Effector memory CD4-positive, alpha-beta T cell (primary cell): Measurements from ENCODE around the gene NEK1.

Experiments used
- DNase-seq, 3 donors: peaks; one replicate each; pipeline ENCODE4 v3.0.0-alpha.2; 2020
- H3K27ac ChIP-seq: 2 replicates; pipeline ENCODE4 v1.7.0; 2013; ENCODE audit warnings: mild to moderate bottlenecking, low read length, moderate library complexity; ENCODE audit not compliant: insufficient read depth, poor library complexity, severe bottlenecking
- H3K27me3 ChIP-seq: replicated peaks from 2 replicates; pipeline ENCODE4 v1.7.0; 2013; ENCODE audit warnings: mild to moderate bottlenecking, low read length; ENCODE audit not compliant: insufficient read depth, control insufficient read depth, poor library complexity, severe bottlenecking
- H3K36me3 ChIP-seq: 2 replicates; pipeline ENCODE4 v1.7.0; 2013; ENCODE audit warnings: mild to moderate bottlenecking, low read length, moderate library complexity; ENCODE audit not compliant: control insufficient read depth, insufficient read depth
- H3K4me1 ChIP-seq: 2 replicates; pipeline ENCODE4 v1.7.0; 2013; ENCODE audit warnings: low read length, mild to moderate bottlenecking; ENCODE audit not compliant: control insufficient read depth, insufficient read depth, poor library complexity, severe bottlenecking
- H3K4me3 ChIP-seq: 2 replicates; pipeline ENCODE4 v1.7.0; 2013; ENCODE audit warnings: low read length, low read depth, mild to moderate bottlenecking; ENCODE audit not compliant: insufficient read depth, poor library complexity, severe bottlenecking
- H3K9me3 ChIP-seq: 2 replicates; pipeline ENCODE4 v1.7.0; 2013; ENCODE audit warnings: mild to moderate bottlenecking, low read length, moderate library complexity; ENCODE audit not compliant: control insufficient read depth

The NEK1 gene

DNA sequence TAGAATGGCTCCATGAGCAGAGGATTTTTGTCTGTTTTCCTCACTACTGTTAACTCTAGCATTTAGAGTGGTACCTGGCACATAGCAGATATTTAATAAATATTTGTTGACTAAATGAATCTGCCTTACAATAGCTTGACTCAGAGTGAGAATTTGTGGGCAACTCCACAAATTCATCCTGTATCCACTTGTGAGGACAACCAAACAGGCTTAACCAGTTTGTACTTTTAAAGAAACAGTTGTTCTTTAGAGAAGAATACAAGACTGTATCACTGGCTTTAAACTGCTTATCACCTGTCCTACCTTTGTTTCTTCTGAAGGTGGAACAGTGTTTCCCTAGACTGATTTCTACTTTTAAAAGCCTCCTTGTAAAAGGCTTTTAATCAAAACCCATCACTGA lies 200.3 kb downstream of the NEK1 start:
- no peaks in the 10 kb centered on the region for H3K27me3 ChIP-seq
- H3K9me3 ChIP-seq: no peaks in the 10 kb centered on the region
- peaks cover 9% of the 10 kb centered on the region for H3K4me1 ChIP-seq
- no peak for DNase-seq
- no peak overlapping the region for H3K4me3 ChIP-seq
- H3K27ac ChIP-seq: no peak overlapping the region
- no peaks in the 10 kb centered on the region for H3K36me3 ChIP-seq

DNA sequence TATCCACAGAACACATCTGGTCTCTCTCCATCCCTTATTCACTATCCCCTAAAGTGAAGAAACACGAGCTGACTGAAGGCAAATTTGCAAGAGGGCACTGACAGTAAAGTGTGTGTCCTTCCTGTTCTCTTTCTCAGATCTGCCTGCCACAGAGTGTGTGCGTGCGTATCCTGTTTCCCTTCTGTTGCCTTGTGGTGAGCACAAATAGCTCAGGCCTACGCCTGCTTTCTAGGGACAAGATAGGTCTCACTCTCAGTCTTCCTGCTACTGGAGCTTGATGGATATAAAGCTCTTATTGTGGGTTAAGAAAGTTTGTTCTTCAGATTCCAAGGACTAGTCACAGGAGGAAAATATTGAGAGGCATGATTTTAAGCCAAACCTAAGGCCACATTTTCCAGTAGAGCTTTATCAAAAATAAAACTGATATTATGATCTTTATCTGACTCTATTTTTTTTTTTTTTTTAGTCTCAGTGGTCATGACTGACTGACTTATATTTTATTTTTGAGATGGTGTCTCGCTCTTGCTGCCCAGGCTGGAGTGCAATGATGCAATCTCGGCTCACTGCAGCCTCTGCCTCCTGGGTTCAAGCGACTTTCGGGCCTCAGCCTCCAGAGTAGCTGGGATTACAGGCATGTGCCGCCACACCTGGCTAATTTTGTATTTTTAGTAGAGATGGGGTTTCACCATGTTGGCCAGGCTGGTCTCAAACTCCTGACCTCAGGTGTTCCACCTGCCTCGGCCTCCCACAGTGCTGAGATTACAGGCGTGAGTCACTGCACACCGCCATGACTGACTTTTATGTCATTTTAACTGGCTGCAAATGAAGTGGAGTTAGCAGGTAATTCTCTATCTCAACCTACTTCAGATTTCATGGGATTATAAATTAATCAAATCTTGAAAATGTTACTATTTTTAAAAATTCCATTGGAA lies 201.3 kb downstream of the NEK1 start:
- Histone ChIP-seq H3K4me3 (no peak overlapping the region), H3K36me3 (no peaks in the 10 kb centered on the region), H3K27me3 (no peaks in the 10 kb centered on the region), H3K27ac (no peak overlapping the region), H3K9me3 (no peaks in the 10 kb centered on the region), H3K4me1 (peaks cover 9% of the 10 kb centered on the region)
- peak in 2 of 3 donors; percentile 6 to 20 for DNase-seq

DNA sequence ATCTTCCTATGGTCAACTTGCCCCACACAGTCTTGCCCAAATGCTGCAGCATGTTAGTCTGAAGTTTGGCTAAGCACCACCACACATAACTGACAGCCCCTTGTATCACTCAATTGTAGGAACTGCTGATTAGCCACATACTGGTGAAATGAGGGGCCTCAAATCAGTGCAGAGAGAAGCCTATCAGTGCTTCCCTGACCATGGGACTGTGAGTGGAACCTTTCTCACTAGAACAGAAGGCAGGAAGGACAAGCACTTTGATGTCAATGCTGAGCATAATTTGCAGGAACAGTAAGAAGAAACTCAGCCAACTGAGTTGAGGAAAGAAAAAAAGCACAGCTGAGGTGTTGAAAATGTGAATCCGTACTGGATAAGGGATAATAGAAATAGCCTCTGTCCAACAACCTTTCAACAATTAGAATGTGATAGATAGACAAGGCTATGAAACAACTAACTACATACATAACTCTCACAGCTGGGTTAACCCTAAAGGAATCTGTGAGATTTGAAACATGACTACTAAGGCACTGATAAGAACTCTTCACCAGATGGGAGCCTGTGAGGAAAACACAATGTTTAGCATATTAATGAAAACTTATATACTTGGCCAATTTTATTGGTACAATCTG lies 205.1 kb downstream of the NEK1 start:
- H3K27me3 ChIP-seq: no peaks in the 10 kb centered on the region
- no peaks in the 10 kb centered on the region for H3K36me3 ChIP-seq
- no peak overlapping the region for H3K27ac ChIP-seq
- H3K9me3 ChIP-seq: no peaks in the 10 kb centered on the region
- no peak overlapping the region for H3K4me3 ChIP-seq
- DNase-seq: no peak
- peaks cover 9% of the 10 kb centered on the region for H3K4me1 ChIP-seq

DNA sequence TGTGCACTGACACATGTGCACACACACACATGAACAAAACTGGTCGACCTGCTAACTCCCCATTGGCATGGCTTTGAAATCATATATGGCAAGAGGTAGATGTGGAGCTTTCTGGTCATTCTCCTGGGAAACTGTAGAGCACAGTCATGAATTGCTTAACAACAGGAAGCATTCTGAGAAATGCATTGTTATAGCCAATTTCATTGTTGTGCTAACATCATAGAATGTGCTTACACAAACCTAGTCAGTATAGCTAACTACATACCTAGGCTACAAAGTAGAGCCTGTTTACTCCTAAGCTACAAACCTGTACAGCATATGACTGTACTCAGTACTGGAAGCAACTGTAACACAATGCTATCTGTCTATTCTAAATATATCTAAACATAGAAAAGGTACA lies 207.4 kb downstream of the NEK1 start:
- no peak overlapping the region for H3K27ac ChIP-seq
- no peak for DNase-seq
- no peak overlapping the region for H3K4me3 ChIP-seq
- H3K36me3 ChIP-seq: no peaks in the 10 kb centered on the region
- H3K4me1 ChIP-seq: no peaks in the 10 kb centered on the region
- H3K9me3 ChIP-seq: no peaks in the 10 kb centered on the region
- H3K27me3 ChIP-seq: no peaks in the 10 kb centered on the region

DNA sequence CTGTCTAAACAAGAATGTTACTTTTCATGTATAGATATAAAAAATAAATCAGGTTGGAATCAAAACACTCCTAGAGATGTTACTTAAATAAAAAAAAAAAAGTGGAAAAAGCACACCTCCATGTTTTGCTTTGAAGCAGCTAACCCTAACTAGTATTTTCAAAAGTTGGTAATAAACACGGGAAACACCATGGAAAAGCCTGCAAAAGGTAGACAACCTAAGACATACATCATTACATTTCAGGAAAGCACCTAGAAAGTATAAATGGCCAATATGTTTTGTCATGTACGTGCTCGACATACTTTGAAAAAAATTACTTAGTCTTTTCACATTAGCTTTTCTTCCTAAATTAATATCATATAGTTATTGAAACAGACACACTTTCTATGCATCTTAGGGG lies 211.6 kb downstream of the NEK1 start:
- no peaks in the 10 kb centered on the region for H3K27me3 ChIP-seq
- DNase-seq: no peak
- no peak overlapping the region for H3K27ac ChIP-seq

DNA sequence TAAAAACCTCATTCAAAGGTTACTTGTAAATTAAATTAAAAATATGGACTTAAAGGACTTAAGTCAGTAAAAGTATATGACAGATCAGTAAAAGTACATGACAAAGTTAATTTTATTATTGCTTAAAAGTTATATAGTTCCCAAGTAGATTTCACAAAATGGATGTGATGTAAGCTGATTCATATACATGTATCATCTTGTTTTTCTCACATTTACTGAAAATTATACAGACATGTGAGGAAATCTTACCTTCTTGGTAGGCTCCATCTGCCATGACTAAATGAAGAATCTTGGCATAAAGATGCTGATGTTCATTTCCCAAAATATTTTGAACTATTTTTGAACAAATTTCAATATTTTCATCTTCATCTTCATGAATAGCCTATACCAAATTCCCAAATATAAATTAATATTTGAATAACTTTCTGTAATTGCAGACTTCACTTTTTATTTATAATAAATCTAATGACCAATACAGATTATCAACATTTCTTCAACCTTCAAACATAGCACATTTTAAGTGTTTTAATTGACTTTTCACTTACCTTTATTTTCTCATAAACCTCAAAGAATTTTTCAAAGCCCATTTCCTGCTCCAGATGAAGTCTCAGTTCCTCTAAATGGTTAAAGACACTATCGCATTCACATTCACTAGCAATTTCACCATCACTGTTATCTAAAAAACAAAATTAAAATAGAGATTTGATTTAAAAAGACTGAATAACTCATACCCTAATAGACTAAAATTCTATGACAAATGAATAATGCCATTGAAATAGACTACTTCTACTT lies 212.2 kb downstream of the NEK1 start:
- no peaks in the 10 kb centered on the region for H3K4me1 ChIP-seq
- no peaks in the 10 kb centered on the region for H3K36me3 ChIP-seq
- no peaks in the 10 kb centered on the region for H3K9me3 ChIP-seq
- DNase-seq: no peak
- H3K27ac ChIP-seq: no peak overlapping the region
- no peaks in the 10 kb centered on the region for H3K27me3 ChIP-seq
- no peak overlapping the region for H3K4me3 ChIP-seq

More for the DNA sequence above, 211.6 kb downstream of the NEK1 start:
- H3K4me1 ChIP-seq: no peaks in the 10 kb centered on the region
- no peaks in the 10 kb centered on the region for H3K36me3 ChIP-seq
- H3K4me3 ChIP-seq: no peak overlapping the region
- H3K9me3 ChIP-seq: no peaks in the 10 kb centered on the region

DNA sequence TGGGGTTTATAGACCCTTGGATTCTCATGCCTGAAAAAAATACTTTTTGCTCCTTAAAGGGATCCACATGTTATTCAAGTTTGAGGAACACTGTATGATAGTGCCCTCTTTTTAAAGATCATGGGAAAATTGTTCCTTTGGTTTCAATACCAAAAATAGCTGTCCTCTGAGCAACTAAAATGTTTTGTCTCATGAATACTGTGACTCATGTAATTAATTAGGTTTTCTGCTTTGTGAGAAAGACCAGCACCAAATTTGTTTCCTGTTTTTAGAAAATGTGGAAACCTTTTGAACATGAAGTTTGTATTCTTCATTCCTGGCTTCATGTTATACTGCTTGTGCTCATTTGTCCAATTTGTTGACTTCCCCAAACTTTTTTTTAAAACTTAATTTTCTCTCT lies 214.1 kb downstream of the NEK1 start:
- Histone ChIP-seq H3K27me3 (no peaks in the 10 kb centered on the region), H3K9me3 (no peaks in the 10 kb centered on the region), H3K36me3 (no peaks in the 10 kb centered on the region), H3K4me3 (no peak overlapping the region), H3K27ac (no peak overlapping the region), H3K4me1 (no peaks in the 10 kb centered on the region)
- DNase-seq: no peak

DNA sequence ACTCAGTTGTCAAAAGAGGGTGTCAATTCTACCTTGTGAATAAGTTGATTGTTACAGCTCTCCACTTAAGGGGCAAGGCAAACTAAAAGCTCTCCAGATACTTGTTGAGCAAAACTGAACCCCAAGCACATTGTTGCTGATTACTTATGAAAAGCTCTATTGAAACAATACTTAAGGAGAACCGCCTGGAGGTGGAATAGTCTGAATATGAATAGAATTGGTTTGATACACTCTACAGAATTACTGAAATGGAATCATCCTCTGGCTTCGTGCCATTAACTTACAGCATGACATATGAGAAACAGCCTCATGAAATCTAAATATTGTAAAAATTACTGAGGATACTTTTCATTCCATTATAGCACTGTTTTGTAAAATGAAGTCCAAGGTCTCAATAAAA lies 214.6 kb downstream of the NEK1 start:
- Histone ChIP-seq H3K9me3 (no peaks in the 10 kb centered on the region), H3K27me3 (no peaks in the 10 kb centered on the region), H3K4me3 (no peak overlapping the region), H3K36me3 (no peaks in the 10 kb centered on the region), H3K27ac (no peak overlapping the region), H3K4me1 (no peaks in the 10 kb centered on the region)
- no peak for DNase-seq

DNA sequence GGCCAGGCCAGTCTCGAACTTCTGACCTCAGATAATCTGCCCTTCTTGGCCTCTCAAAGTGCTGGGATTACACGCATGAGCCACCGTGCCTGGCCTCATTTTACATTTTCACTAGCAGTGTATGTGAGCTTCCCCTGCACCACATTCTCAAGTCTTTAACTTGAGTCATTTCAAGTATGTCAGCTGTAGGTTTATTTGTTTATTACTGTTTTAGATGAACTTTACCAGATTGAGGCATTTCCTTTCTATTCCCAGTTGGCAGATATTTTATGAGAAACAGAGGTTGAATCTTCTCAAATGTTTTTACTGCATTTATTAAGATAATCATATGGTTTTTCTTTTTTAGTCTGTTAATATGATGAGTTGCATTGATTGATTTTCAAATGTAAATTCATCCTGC lies 227.0 kb downstream of the NEK1 start:
- DNase-seq: no peak
- H3K27me3 ChIP-seq: no peaks in the 10 kb centered on the region
- no peaks in the 10 kb centered on the region for H3K4me1 ChIP-seq
- no peaks in the 10 kb centered on the region for H3K9me3 ChIP-seq
- no peak overlapping the region for H3K27ac ChIP-seq
- no peak overlapping the region for H3K4me3 ChIP-seq
- no peaks in the 10 kb centered on the region for H3K36me3 ChIP-seq

DNA sequence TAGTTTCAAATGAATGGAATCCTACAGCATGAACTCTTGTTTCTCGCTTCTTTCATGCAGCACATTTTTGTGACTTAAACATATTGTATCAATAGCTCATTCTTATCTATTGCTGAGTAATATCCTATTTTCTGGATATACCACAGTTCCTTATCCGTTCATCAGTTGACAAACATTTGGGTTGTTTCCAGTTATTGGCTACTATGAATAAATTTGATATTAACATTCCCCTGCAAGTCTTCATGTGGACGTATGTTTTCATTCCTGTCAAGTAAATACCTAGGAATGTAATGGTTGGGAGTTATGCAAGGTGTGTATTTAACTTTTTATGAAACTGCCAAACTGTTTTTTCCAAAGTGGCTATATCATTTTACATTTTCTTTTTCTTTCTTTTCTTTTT lies 227.6 kb downstream of the NEK1 start:
- Histone ChIP-seq H3K27me3 (no peaks in the 10 kb centered on the region), H3K4me1 (no peaks in the 10 kb centered on the region), H3K36me3 (no peaks in the 10 kb centered on the region), H3K4me3 (no peak overlapping the region), H3K9me3 (no peaks in the 10 kb centered on the region), H3K27ac (no peak overlapping the region)
- no peak for DNase-seq
